Iris pigment epithelial cell (primary cell): Measurements from ENCODE around the gene OR4F17.
"Not testable (repeated sequence)": the region's sequence is repeated elsewhere in the genome, so short reads cannot be mapped to it uniquely, and the experiment has no call there.

Experiments
- DNase-seq: peaks from one replicate; pipeline ENCODE4 v3.0.0-alpha.2; 2011; ENCODE audit warnings: low read depth

The OR4F17 gene, protein sequence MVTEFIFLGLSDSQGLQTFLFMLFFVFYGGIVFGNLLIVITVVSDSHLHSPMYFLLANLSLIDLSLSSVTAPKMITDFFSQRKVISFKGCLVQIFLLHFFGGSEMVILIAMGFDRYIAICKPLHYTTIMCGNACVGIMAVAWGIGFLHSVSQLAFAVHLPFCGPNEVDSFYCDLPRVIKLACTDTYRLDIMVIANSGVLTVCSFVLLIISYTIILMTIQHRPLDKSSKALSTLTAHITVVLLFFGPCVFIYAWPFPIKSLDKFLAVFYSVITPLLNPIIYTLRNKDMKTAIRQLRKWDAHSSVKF

DNA sequence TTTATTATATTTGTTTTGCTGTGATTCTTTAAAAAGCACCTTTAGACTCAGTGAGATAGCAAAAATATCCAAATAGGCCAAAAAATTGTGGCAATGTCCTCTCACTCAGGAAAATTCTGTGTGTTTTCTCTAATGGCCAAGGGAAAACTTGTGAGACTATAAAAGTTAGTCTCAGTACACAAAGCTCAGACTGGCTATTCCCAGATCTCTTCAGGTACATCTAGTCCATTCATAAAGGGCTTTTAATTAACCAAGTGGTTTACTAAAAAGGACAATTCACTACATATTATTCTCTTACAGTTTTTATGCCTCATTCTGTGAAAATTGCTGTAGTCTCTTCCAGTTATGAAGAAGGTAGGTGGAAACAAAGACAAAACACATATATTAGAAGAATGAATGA, at the start of gene OR4F17:
OR4F17 (plus strand) TSS at position 301 of the 400 bp plus-strand sequence. CDS start 3,575 bp downstream, outside the sequence.
- DNase-seq: not testable (repeated sequence)

DNA sequence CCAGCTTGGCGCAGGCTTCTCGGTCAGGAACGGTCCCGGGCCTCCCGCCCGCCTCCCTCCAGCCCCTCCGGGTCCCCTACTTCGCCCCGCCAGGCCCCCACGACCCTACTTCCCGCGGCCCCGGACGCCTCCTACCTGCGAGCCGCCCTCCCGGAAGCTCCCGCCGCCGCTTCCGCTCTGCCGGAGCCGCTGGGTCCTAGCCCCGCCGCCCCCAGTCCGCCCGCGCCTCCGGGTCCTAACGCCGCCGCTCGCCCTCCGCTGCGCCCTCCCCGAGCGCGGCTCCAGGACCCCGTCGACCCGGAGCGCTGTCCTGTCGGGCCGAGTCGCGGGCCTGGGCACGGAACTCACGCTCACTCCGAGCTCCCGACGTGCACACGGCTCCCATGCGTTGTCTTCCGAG, 36.1 kb upstream of the OR4F17 start:
- not testable (repeated sequence) for DNase-seq

DNA sequence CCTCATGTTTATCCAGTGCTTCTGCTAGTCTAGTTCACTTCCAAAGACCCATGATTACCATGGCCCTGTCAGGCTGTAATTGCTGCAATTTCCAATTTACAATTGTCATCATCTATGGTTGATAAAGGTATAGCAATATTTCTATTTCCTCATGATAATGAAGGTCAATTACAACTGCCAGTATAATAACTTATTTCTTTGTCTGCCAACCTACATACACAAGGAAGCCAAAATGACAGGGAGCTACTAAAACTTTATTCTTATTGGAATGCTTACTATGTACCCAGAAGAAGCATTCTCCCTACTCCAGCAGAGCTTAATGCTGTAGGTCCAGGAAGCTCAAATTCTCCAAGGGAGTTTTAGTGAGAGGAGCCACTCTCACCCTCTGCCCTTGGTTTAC, 24.0 kb upstream of the OR4F17 start:
- DNase-seq: not testable (repeated sequence)

DNA sequence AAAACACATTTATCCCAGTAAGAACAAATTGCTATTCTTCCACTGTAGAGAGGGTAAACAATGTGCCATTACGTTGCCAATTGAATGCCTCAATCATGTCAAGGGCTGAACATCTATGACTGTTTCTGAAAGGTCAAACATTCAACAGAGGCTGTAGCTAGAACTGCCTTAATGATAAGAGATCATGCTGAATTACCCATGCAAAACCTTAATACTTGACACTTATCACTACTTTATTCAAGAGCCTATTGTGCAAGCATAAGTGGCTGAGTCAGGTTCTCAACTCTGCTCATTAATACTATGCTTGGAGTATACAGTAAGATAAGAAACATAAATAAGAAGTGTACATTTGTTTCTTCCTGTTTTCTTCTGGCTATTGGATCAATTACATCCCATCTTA, 23.3 kb upstream of the OR4F17 start:
- DNase-seq: not testable (repeated sequence)

DNA sequence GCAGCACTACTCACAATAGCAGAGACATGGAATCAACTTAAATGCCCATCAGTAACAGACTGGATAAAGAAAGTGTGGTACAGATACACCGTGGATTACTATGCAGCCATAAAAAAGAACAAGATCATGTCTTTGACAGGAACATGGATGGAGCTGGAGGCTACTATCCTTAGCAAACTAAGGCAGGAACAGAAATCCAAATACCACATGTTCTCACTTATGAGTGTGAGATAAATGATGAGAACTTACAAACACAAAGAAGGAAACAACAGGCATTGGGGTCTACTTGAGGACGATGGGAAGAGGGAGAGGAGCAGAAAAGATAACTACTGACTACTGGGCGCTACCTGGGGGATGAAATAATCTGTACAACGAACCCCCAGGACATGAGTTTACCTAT, 16.2 kb upstream of the OR4F17 start:
- DNase-seq: not testable (repeated sequence)

DNA sequence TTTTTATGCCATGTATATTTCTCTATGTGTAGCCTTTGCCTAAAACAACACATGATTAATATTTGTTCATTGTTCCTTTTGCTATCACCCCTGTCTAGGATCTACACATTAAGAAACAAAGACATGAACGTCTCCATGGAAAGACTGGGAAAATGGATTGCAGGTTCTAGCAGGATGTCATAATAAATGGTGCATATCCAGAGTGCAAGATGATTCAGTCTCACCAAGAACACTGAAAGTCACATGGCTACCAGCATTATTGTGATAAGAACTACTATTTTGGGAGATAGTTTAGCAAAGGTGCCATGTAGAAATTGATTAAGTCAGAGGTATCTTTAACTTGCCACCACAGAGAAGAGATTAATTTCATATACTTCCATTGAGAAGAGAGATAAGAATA, 12.1 kb upstream of the OR4F17 start:
- DNase-seq: not testable (repeated sequence)

DNA sequence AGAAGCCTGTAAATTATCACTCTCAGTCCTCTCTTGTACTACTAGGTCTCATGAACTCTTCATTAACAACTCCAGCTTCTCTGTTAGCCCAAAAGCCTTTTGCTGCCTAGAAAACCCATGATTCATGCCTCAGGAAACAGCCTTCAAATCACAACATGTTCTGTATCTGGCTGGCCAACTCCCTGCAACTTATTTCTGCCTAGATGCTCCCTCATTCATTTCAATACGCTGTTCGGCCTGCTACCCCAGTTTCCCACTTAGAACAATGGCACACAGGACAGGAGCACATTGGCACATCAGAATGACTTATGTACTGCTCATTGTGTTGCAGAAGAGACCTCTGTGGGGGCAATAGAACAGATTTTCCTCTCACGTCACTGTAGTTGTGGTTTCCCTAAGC, 9.3 kb upstream of the OR4F17 start:
- DNase-seq: not testable (repeated sequence)

DNA sequence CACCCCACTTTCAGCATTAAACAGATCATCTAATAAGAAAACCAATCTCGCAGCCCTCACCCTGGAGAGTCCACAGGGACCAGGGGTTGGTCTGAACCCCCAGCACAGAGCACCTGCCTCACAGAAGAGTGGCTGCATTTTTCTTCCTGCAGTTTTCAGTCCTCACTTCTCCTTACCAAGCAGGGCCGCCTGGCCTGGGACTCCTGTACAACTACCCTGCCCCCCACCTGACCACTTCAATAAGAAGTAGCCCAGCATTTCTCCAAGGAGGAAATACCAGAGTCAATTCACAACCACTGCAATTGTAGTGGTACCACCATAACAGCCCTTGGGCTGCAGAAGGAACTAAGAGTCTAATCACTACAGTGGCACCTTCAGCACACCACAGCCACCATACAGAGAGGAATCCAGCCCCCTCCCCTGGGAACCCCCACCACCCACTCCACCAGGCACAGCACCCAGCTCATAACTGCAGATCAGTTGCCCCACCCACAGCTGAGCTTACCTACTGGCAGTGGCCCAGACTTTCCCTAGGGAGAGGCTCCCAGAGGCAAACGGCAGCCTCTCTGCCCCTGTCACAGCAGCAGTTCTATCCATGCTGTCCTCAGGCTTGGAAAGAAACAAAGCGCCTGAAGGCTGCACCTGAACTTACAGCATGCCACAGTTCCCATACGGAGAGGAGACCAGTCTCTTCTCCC, 13.7 kb downstream of the OR4F17 start:
- not testable (repeated sequence) for DNase-seq
